ENCODE measurements around the gene ANO10.
"Not testable (repeated sequence)": the region's sequence is repeated elsewhere in the genome, so short reads cannot be mapped to it uniquely, and the experiment has no call there.

ANO10 gene

DNA sequence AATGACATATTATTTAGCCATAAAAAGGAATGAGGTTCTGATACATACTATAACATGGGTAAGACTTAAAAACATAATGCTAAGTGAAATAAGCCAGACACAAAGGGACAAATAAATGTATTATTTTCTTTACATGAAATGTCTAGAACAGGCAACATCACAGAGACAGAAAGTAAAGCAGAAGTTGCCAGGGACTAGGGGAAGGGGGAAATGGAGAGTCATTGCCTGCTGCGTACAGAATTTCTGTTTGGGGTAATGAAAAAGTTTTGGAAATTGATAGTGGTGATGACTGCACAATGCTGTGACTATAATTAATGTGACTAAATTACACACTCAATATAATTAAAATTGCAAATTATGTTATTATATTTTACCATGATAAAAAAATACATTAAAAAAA is 99.9 kb downstream of the ANO10 start:
- DNase-seq (ENCODE audit: low spot score) = no peak

GRCh38 chr3:43518515-43518914 is 103.3 kb downstream of the ANO10 start:
- not testable (repeated sequence) for DNase-seq (ENCODE audit: low spot score)

- DNase-seq (ENCODE audit: low spot score) = no peak
Observed at GRCh38 chr3:43515970-43516635, 105.7 kb downstream of the ANO10 start.

GRCh38 chr3:43515208-43515917 is 106.4 kb downstream of the ANO10 start:
- no peak for DNase-seq (ENCODE audit: low spot score)

GRCh38 chr3:43512754-43513404 is 108.9 kb downstream of the ANO10 start:
- DNase-seq (ENCODE audit: low spot score) = peak; percentile 73

DNA sequence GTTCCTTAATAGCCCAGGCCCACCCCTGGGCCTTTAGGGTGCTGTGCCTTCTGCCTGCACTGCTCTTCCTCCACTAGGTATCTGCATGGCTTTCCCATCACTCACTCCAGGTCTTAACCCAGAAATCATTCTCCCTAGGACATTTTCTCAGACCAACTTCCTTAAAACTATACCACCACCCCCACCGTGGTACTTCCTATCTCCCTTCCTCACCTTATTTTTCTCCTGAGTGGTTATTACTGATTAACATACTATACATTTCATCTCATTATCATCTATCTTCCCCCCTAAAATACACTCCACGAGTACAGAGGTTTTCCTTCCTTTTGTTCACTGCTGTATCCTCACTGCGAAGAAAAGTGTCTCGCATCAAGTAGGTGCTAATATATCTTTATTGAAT is 115.2 kb downstream of the ANO10 start:
- DNase-seq (ENCODE audit: low spot score) = no peak

GRCh38 chr3:43505351-43505750 is 116.5 kb downstream of the ANO10 start:
- DNase-seq (ENCODE audit: low spot score) = no peak

- no peak for DNase-seq (ENCODE audit: low spot score)
Observed at GRCh38 chr3:43503067-43503728, 118.6 kb downstream of the ANO10 start.

GRCh38 chr3:43499256-43499655 is 122.6 kb downstream of the ANO10 start:
- DNase-seq (ENCODE audit: low spot score) = no peak

- DNase-seq (ENCODE audit: low spot score) = no peak
Observed at GRCh38 chr3:43497905-43498365, 123.9 kb downstream of the ANO10 start.

- DNase-seq (ENCODE audit: low spot score) = no peak
Observed at GRCh38 chr3:43497422-43497821, 124.4 kb downstream of the ANO10 start.

DNA sequence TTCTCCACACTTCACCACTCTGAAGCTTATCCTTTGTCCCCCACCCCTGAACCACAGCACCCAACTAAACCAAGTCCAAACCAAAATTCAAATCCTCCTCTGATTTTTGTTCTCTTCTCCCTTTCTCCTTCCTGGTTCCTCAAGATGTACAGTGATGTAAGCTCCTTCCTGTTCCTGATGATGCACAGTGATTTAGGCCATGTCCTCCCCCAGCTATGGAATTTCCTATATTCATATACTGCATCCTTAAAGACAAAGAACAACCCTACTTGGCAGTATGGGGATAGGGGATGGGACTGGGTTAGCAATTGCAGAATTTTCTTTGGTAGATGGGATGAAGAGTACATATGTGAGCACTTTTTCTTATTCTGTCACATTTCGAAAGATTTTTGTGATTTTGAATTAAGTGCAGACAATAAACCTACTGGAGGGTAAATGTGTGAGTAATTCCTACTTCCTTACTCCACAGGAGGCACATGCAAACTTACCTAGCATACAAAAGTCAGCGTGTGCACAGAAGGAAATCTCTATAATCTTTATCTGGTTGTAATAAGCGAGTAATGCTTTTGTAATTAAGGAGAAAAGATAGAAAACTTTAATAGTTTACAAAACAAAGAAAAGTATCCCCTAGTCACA is 125.0 kb downstream of the ANO10 start:
- no peak for DNase-seq (ENCODE audit: low spot score)

DNA sequence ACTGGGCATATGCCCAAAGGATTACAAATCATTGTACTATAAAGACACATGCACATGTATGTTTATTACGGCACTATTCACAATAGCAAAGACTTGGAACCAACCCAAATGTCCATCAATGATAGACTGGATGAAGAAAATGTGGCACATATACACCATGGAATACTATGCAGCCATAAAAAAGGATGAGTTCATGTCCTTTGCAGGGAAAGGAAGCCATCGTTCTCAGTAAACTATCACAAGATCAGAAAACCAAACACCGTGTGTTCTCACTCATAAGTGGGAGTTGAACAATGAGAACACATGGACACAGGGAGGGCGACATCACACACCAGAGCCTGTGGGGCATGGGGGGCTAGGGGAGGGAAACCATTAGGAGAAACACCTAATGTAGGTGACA is 128.9 kb downstream of the ANO10 start:
- DNase-seq (ENCODE audit: low spot score) = not testable (repeated sequence)

GRCh38 chr3:43491807-43492206 is 130.0 kb downstream of the ANO10 start:
- DNase-seq (ENCODE audit: low spot score) = not testable (repeated sequence)

DNA sequence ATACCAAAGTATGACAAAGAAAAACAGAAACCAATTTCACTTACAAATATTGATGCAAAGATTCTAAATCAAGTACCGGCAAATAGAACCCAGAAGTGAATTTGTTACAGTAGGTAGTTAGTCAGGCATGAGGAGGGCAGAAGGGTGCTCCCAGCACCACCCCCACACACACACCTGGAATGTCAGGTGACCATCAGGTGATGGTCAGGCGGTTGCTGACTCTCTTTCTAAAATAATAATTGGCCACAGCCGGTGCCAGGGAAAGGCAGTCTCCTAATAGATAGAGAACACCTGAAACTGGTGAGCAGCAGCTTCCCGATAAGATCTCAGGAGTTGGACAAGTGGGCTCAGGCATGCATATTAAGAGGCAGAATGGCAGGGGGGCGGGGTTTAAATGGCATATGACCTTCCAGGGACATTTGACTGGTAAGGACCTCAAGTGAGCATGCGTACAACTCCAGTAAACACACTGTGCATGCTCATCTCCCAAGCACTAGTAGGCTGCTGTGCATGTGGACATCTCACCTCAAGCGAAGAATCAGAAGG is 131.1 kb downstream of the ANO10 start:
- no peak for DNase-seq (ENCODE audit: low spot score)

GRCh38 chr3:43489930-43490329 is 131.9 kb downstream of the ANO10 start:
- DNase-seq (ENCODE audit: low spot score) = no peak

DNA sequence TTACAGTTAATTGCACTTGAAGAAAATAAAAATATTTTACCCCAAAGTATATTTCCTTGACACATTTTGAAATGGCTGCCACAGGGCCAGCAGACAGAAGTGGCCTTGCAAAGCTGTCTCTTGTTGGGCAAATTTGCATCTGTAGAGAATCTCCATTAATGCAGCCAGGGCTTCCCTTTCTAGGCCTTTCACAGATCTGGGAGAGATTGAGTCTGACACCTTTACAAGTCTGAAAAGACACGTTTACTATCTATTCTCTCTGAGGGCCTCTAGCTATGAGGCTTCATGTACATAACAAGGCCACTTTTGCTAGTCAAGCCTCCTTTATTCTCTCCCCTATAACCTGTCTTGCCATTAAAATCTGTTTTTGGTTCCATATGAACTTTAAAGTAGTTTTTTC is 135.9 kb downstream of the ANO10 start:
- no peak for DNase-seq (ENCODE audit: low spot score)

DNA sequence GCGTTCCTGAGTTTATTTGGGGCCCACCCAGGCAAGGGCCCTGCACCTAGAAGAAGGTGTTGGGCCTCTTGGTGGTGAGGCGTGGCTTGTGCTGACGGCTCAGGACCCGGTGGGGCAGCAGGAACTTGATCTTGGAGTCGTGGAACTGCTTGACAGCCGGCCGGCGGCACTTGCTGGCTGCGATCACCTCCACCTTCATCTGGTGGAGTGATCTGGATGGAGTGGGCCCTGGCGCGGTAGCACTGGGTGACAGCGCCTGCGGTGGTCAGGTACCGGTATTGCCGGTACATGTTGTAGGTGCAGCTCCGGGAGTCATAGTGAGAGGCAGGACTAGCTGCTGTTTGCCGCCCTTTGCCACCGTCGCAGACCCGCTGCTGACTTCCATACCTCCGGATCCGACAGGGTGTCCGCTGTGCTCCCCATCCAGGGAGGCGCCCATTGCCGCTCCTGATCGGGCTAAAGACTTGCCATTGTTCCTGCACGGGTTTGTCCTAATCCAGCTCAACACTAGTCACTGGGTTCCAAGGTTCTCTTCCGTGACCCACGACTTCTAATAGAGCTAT is 136.8 kb downstream of the ANO10 start:
- no peak for DNase-seq (ENCODE audit: low spot score)

- no peak for DNase-seq (ENCODE audit: low spot score)
Observed at GRCh38 chr3:43481375-43481774, 140.4 kb downstream of the ANO10 start.

DNA sequence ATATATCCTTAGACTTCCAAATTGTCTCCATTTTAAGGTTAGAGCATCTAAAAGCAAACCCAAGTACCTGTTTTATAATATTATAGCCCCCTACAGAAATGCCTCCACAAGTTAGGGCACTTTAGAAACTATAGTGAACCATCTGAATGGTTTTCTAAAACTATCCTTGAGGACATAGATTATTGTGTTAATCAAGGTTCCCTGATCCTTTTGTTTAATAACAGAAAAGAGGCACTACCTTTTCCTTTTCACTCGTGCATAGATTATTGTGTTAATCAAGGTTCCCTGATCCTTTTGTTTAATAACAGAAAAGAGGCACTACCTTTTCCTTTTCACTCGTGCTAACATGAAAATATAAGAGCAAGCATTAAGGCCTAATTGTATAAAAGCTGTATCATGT is 143.0 kb downstream of the ANO10 start:
- not testable (repeated sequence) for DNase-seq (ENCODE audit: low spot score)

- DNase-seq (ENCODE audit: low spot score) = no peak
Observed at GRCh38 chr3:43478118-43478785, 143.6 kb downstream of the ANO10 start.

Measured in AG20443 (cell line).